ENCODE measurements around the gene PRDM13.
"Not testable (repeated sequence)": the region's sequence is repeated elsewhere in the genome, so short reads cannot be mapped to it uniquely, and the experiment has no call there.

The PRDM13 gene

GRCh38 chr6:99641270-99641669 lies 34.6 kb downstream of the PRDM13 start:
- no peak for DNase-seq

DNA sequence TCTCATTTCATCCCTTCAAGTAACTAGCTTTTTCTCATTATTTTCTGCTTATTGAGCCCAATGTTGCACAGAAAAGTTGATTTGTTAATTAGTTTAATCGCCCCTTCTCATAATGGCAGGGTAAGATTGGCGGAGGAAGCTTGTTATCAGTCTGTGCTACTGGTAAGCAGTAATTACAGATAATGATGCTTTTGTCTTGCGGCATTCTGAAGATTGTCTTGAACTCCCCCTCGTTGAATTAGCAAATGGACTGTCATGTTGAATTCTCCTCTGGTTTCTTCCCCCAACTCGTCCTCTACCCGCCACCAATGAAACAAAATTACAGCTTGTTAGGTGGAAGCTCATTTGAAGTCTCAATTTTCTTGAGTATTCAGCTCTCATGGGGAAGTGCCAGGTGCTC lies 39.4 kb downstream of the PRDM13 start:
- no peak for DNase-seq

- not testable (repeated sequence) for DNase-seq
These were observed 43.5 kb downstream of the PRDM13 start for GRCh38 chr6:99650091-99650571.

GRCh38 chr6:99660206-99660605 lies 53.6 kb downstream of the PRDM13 start:
- no peak for DNase-seq

- DNase-seq = no peak
These were observed 55.2 kb downstream of the PRDM13 start for GRCh38 chr6:99661870-99662269.

GRCh38 chr6:99662616-99663015 lies 56.0 kb downstream of the PRDM13 start:
- DNase-seq = no peak

All from SIG-M5 (cell line).